K562 treated with DMSO at 1 percent for 24 hours (cell line): ENCODE results near the gene RABL2B. TPM values are rescaled to one million over a fixed set of nuclear protein-coding genes. Genes with fewer than 3 reads are reported as not detected.

Experiments
- total RNA-seq: library from RNA; unstranded; fragments of 300-600 nt; gene quantifications from 2 replicates; pipeline ENCODE4 v1.2.3, GENCODE V29; 2022; ENCODE audit warnings: low read depth; ENCODE audit not compliant: insufficient read depth

The RABL2B gene
- 4.1 and 6.1 TPM in 2 replicates for total RNA-seq

GRCh38 chr22:50783033-50783879 is at the start of gene RABL2B:
Gene RABL2B, minus strand, starts transcription at chr22:50783636. Its CDS starts 1,342 bp downstream, at chr22:50782294.

GRCh38 chr22:50737728-50738648 is 45.4 kb downstream of the RABL2B start, which contains the start of gene ACR:
Gene ACR, plus strand, starts transcription at chr22:50738204. Its CDS starts 32 bp downstream, at chr22:50738236.

Other genes starting within 250 kb of the RABL2B start
- gene KLHDC7B, start 237.7 kb downstream of the RABL2B start, total RNA-seq: 5.1 and 7.9 TPM in 2 replicates
- not detected in 2 replicates for gene SYCE3, start 220.7 kb downstream of the RABL2B start, total RNA-seq
- gene CPT1B, start 205.2 kb downstream of the RABL2B start, total RNA-seq: 6.1 and 6.2 TPM in 2 replicates
- gene CHKB, start 200.8 kb downstream of the RABL2B start, total RNA-seq: 10.0 and 15.3 TPM in 2 replicates
- gene MAPK8IP2, start 182.8 kb downstream of the RABL2B start, total RNA-seq: 1.1 and 1.8 TPM in 2 replicates
- gene ARSA, start 155.5 kb downstream of the RABL2B start, total RNA-seq: 23.1 and 29.4 TPM in 2 replicates
- 0.13 TPM in 2 replicates for gene SHANK3, start 110.8 kb downstream of the RABL2B start, total RNA-seq
- gene ACR, start 45.4 kb downstream of the RABL2B start, total RNA-seq: not detected in 2 replicates